ENCODE measurements around the gene ZNF672. TPM values are rescaled to one million over a fixed set of nuclear protein-coding genes. Genes with fewer than 3 reads are reported as not detected.

The ZNF672 gene
- total RNA-seq, 1 experiment from 2014 or later = 16.7 TPM

DNA sequence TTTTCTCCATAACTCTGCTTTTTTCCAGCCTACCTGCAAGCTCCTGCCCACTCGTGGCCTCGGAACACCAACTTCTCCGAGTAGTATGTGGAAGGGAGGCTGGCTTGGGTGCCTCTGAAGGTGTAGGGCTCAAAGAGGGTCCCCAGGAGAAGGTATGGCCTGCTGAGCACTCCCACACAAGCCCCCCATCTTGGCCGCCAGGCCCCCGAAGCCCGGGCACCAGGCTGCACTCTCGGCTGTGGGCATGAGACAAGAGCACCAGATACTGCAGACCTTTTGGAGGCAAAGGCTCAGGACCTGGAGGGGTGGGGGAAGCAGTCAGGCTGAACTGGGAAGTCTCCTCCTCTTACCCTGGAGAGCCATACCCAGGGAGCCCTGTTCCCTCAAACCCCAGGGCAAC lies 19.2 kb downstream of the ZNF672 start:
- no peak for DNase-seq
- peaks cover 46% of the 10 kb centered on the region for H3K4me1 ChIP-seq (ENCODE audit: low read length)
- H3K4me2 ChIP-seq (ENCODE audit: low read depth, low read length, poor library complexity, severe bottlenecking) = peak overlapping the region; percentile 86
- H3K36me3 ChIP-seq (ENCODE audit: insufficient read depth, low read length) = peaks cover 12% of the 10 kb centered on the region
- H3K27me3 ChIP-seq (ENCODE audit: low read length) = no peaks in the 10 kb centered on the region
- H2AFZ ChIP-seq (ENCODE audit: low read length) = no peak overlapping the region
- peak overlapping the region; percentile 86 for H3K4me3 ChIP-seq (ENCODE audit: low read length)
- peak overlapping the region; percentile 65; the same call in 1 of the 2 replicates for H3K27ac ChIP-seq (ENCODE audit: low read length)
- no peaks in the 10 kb centered on the region for H4K20me1 ChIP-seq (ENCODE audit: insufficient read depth, low read depth, low read length)
- peaks cover 31% of the 10 kb centered on the region for H3K79me2 ChIP-seq (ENCODE audit: low read length)
- no peaks in the 10 kb centered on the region for H3K9me3 ChIP-seq (ENCODE audit: low read length)
- no peaks in the 10 kb centered on the region for H3K9me2 ChIP-seq (replicated peaks; ENCODE audit: insufficient read depth, low read length)
- H3K9ac ChIP-seq (ENCODE audit: low read length) = peak overlapping the region; percentile 97

DNA sequence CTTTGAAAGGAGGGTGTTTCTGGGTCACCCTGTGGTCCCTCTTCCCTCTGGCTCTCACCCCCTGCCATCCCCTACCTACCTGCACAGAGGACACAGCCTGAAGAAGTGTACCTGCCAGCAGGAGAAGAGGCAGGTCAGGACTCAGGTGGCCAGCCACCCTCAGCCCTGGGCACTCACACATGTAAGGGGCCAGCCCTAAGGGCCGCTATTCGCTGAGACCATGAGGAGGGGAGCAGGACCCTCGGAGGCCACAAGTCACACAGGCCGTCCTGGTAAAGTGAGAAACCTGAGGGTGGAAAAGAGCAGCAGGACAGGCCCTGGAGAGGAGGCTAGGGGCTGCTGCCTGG lies 19.7 kb downstream of the ZNF672 start:
- H3K9me2 ChIP-seq (replicated peaks; ENCODE audit: insufficient read depth, low read length) = no peaks in the 10 kb centered on the region
- peak overlapping the region; percentile 86 for H3K4me3 ChIP-seq (ENCODE audit: low read length)
- H3K79me2 ChIP-seq (ENCODE audit: low read length) = peaks cover 31% of the 10 kb centered on the region
- H3K9me3 ChIP-seq (ENCODE audit: low read length) = no peaks in the 10 kb centered on the region
- peaks cover 45% of the 10 kb centered on the region for H3K4me1 ChIP-seq (ENCODE audit: low read length)
- H3K36me3 ChIP-seq (ENCODE audit: insufficient read depth, low read length) = peaks cover 12% of the 10 kb centered on the region
- H2AFZ ChIP-seq (ENCODE audit: low read length) = peak overlapping the region; percentile 74; the same call in 1 of the 2 replicates
- no peaks in the 10 kb centered on the region for H3K27me3 ChIP-seq (ENCODE audit: low read length)
- peak overlapping the region; percentile 97 for H3K9ac ChIP-seq (ENCODE audit: low read length)
- H3K4me2 ChIP-seq (ENCODE audit: low read depth, low read length, poor library complexity, severe bottlenecking) = peak overlapping the region; percentile 86
- H3K27ac ChIP-seq (ENCODE audit: low read length) = peak overlapping the region; percentile 65
- DNase-seq = no peak
- H4K20me1 ChIP-seq (ENCODE audit: insufficient read depth, low read depth, low read length) = no peaks in the 10 kb centered on the region

DNA sequence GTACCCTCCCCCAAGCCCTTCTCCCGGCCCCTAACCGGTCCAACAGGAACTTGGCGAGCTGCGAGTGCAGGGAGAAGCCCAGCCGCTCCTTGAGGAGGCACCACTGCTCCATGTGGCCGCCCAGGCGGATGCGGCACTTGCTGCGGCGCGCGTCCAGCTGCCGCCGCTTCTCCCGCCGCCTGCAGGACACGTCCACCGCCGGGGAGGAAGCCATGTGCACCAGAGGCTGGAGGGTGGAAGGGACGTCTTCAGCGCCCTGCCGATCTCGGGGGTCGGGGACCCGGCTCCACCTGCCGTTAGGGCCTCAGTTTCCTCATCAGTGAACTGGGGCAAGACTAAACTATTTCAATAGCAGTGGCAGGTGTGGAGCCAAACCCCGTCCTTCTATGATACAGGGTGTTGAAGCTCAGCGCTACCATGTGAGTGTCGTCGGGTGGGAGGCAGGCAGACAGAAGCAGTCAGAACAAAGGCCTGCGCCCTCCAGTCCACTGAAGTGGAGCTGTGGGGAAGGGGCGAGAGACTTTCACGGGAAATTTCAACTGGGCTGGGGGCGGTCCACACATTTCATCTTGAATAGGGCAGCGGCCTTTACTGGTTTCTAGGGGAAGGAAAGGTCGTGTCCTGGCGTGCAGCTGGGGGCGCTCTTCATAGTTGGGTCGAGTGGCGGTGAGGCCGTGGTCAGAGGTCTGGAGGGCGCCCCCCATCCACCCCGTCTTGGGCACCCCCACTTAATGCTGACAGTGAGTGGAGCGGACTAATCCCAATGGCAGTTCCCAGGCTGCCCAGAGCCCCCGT lies 20.3 kb downstream of the ZNF672 start:
- peak; percentile 77 for DNase-seq
- Histone ChIP-seq H3K79me2 (ENCODE audit: low read length) (peaks cover 31% of the 10 kb centered on the region), H3K9me2 (replicated peaks; ENCODE audit: insufficient read depth, low read length) (no peaks in the 10 kb centered on the region), H3K27ac (ENCODE audit: low read length) (peak overlapping the region; percentile 65), H3K4me2 (ENCODE audit: low read depth, low read length, poor library complexity, severe bottlenecking) (peak overlapping the region; percentile 86), H3K4me3 (ENCODE audit: low read length) (peak overlapping the region; percentile 86), H3K9me3 (ENCODE audit: low read length) (no peaks in the 10 kb centered on the region), H4K20me1 (ENCODE audit: insufficient read depth, low read depth, low read length) (no peaks in the 10 kb centered on the region), H3K9ac (ENCODE audit: low read length) (peak overlapping the region; percentile 97), H3K36me3 (ENCODE audit: insufficient read depth, low read length) (peaks cover 9% of the 10 kb centered on the region), H3K27me3 (ENCODE audit: low read length) (no peaks in the 10 kb centered on the region), H2AFZ (ENCODE audit: low read length) (peak overlapping the region; percentile 74), H3K4me1 (ENCODE audit: low read length) (peaks cover 47% of the 10 kb centered on the region)

DNA sequence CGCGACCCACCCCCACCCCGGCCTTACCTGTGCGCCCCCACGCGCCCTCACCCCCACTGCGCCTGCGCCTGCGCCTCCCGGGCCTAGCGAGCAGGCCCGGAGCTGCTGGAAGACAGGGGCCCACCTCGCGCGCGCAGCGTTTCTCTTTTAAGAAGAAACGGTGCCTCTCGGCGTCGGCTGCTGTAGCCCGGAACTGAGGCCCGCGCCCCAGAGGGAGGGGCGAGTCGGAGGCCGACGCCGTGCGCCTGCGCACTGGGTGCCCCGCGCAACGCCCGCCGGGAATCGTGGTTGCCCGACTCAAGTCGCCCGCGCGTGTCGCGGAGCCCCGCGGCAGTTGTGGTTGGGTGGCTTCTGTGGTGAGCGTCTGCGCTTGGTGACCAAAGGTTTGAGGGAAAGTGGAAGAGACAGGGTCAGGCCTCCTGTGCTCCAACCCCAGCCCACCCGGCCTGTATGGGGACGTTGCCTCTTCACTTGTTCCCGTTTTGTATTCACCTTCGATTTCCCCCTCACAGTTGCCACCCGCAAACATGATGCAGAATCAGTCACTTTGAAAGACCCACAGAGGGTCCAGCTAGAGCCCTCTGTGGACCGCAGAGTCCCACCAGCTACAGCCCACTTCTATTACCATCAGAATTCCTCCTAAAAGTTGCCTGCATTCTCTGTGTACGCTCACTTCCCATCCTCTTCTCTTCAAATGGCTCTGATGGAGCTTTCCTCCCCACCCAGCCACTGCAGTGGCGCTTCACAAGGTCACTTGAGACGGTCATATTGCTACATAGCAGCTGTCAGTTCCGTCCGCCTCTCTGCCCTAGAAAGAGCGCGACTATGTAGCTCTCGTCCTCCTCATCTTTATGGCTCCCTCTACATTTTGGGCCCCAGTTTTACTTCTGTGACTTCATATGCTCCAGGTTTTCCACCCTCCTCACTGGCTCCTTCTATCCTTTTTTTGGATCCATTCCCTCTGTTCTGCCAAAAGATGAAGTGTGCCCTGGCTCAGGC lies 21.2 kb downstream of the ZNF672 start, which contains the start of gene ZNF692:
Gene ZNF692 (minus strand): TSS at position 195 of the 999 bp plus-strand sequence. CDS start 776 bp downstream, outside the sequence.
- Histone ChIP-seq H3K36me3 (ENCODE audit: insufficient read depth, low read length) (peaks cover 5% of the 10 kb centered on the region), H3K9me3 (ENCODE audit: low read length) (no peaks in the 10 kb centered on the region), H3K27me3 (ENCODE audit: low read length) (no peaks in the 10 kb centered on the region), H3K79me2 (ENCODE audit: low read length) (peaks cover 31% of the 10 kb centered on the region), H3K9me2 (replicated peaks; ENCODE audit: insufficient read depth, low read length) (no peaks in the 10 kb centered on the region), H3K27ac (ENCODE audit: low read length) (peak within 1 kb of the TSS; percentile 65), H3K4me1 (ENCODE audit: low read length) (peaks cover 56% of the 10 kb centered on the region), H2AFZ (ENCODE audit: low read length) (peak within 1 kb of the TSS; percentile 74), H3K4me2 (ENCODE audit: low read depth, low read length, poor library complexity, severe bottlenecking) (peak within 1 kb of the TSS; percentile 86), H3K4me3 (ENCODE audit: low read length) (peak within 1 kb of the TSS; percentile 86), H3K9ac (ENCODE audit: low read length) (peak within 1 kb of the TSS; percentile 97), H4K20me1 (ENCODE audit: insufficient read depth, low read depth, low read length) (no peaks in the 10 kb centered on the region)
- DNase-seq = peak; percentile 99

DNA sequence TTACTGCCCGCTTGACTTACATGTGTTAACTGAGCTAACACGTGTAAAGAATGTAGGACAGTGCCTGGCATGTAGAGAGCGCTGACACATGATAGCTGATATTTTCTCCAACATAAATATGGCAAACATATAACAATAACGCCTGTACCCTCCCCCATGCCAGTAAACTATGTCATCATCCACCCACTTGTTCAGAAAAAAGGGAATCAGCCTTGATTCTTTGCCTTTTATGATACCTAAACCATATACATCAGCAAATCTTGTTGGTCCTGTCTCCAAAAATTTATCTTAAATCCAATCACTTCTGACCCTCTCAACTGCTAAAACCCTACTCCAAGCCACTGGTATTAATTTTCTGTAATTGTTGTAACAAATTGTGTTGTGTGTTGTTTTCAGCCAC lies 22.0 kb downstream of the ZNF672 start:
- Histone ChIP-seq H3K4me3 (ENCODE audit: low read length) (peak overlapping the region; percentile 70), H3K27ac (ENCODE audit: low read length) (no peak overlapping the region)

DNA sequence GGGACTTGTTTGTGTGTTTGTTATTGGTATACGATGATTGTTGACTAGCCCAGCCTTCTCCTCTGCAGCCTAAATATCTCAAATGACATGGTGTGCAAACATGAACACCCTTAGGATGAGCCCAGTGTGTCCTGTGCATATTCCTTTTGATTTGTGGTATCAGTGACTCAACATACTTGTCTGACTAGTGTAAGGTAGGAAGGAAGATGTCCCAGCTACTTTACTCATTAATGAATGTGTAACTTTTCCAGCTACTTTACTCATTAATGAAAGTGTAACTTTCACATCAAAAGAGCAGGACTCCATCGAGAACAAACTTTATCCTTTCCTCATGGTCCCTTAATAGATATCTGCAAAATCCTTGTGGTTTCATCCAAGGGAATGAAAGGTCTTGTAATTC lies 23.6 kb downstream of the ZNF672 start:
- Histone ChIP-seq H3K9ac (ENCODE audit: low read length) (no peak overlapping the region), H3K4me3 (ENCODE audit: low read length) (no peak overlapping the region), H3K79me2 (ENCODE audit: low read length) (peaks cover 18% of the 10 kb centered on the region), H3K9me3 (ENCODE audit: low read length) (no peaks in the 10 kb centered on the region), H4K20me1 (ENCODE audit: insufficient read depth, low read depth, low read length) (no peaks in the 10 kb centered on the region), H2AFZ (ENCODE audit: low read length) (no peak overlapping the region), H3K4me2 (ENCODE audit: low read depth, low read length, poor library complexity, severe bottlenecking) (no peak overlapping the region), H3K9me2 (replicated peaks; ENCODE audit: insufficient read depth, low read length) (no peaks in the 10 kb centered on the region), H3K27ac (ENCODE audit: low read length) (no peak overlapping the region), H3K36me3 (ENCODE audit: insufficient read depth, low read length) (no peaks in the 10 kb centered on the region), H3K4me1 (ENCODE audit: low read length) (peaks cover 50% of the 10 kb centered on the region), H3K27me3 (ENCODE audit: low read length) (no peaks in the 10 kb centered on the region)
- DNase-seq = peak; percentile 40

More for the DNA sequence above, 22.0 kb downstream of the ZNF672 start:
- Histone ChIP-seq H3K9me2 (replicated peaks; ENCODE audit: insufficient read depth, low read length) (no peaks in the 10 kb centered on the region), H3K9me3 (ENCODE audit: low read length) (no peaks in the 10 kb centered on the region), H3K4me2 (ENCODE audit: low read depth, low read length, poor library complexity, severe bottlenecking) (peak overlapping the region; percentile 86), H3K36me3 (ENCODE audit: insufficient read depth, low read length) (no peaks in the 10 kb centered on the region), H3K79me2 (ENCODE audit: low read length) (peaks cover 31% of the 10 kb centered on the region), H4K20me1 (ENCODE audit: insufficient read depth, low read depth, low read length) (no peaks in the 10 kb centered on the region), H3K4me1 (ENCODE audit: low read length) (peaks cover 57% of the 10 kb centered on the region), H3K27me3 (ENCODE audit: low read length) (no peaks in the 10 kb centered on the region), H3K9ac (ENCODE audit: low read length) (peak overlapping the region; percentile 97), H2AFZ (ENCODE audit: low read length) (no peak overlapping the region)
- no peak for DNase-seq

DNA sequence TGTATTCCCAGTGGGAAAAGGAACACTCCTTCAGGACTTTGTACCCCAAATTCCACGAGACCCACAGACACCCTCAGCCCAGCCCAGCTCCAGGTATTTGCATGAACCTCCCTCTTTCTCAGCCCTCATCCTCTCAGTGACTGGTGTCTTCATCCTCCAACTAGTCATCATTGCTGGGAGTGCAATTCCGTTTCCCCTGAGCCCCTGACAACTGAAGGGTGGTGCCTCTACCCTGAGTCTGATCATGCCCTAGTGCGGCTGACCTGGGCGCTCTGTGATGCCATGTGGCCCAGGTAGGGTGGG lies 24.6 kb downstream of the ZNF672 start:
- Histone ChIP-seq H3K36me3 (ENCODE audit: insufficient read depth, low read length) (no peaks in the 10 kb centered on the region), H3K9me3 (ENCODE audit: low read length) (no peaks in the 10 kb centered on the region), H3K4me3 (ENCODE audit: low read length) (peak overlapping the region; percentile 75), H3K4me1 (ENCODE audit: low read length) (peaks cover 40% of the 10 kb centered on the region), H3K27me3 (ENCODE audit: low read length) (no peaks in the 10 kb centered on the region), H3K9me2 (replicated peaks; ENCODE audit: insufficient read depth, low read length) (no peaks in the 10 kb centered on the region), H2AFZ (ENCODE audit: low read length) (peak overlapping the region; percentile 89), H3K27ac (ENCODE audit: low read length) (no peak overlapping the region), H3K79me2 (ENCODE audit: low read length) (peaks cover 8% of the 10 kb centered on the region), H4K20me1 (ENCODE audit: insufficient read depth, low read depth, low read length) (no peaks in the 10 kb centered on the region), H3K4me2 (ENCODE audit: low read depth, low read length, poor library complexity, severe bottlenecking) (peak overlapping the region; percentile 83), H3K9ac (ENCODE audit: low read length) (peak overlapping the region; percentile 78)
- peak; percentile 64 for DNase-seq

All from Karpas-422 (cell line).